Left ventricle myocardium inferior (tissue), 1 donor: ENCODE results near the gene GTF3C1. TPM values are rescaled to one million over a fixed set of nuclear protein-coding genes. Genes with fewer than 3 reads are reported as not detected.

Experiments used
- DNase-seq: peaks from one replicate; pipeline ENCODE4 v3.0.0-alpha.2; 2020
- H3K27ac ChIP-seq: fragments of 200-600 bp; replicated peaks from 2 replicates; pipeline ENCODE4 v1.8.0; 2021
- H3K27me3 ChIP-seq: fragments of 200-600 bp; 2 replicates; pipeline ENCODE4 v1.8.0; 2021; ENCODE audit warnings: low read depth
- H3K36me3 ChIP-seq: fragments of 200-600 bp; 2 replicates; pipeline ENCODE4 v1.8.0; 2021
- H3K4me1 ChIP-seq: fragments of 200-600 bp; 2 replicates; pipeline ENCODE4 v1.8.0; 2021
- H3K4me3 ChIP-seq: fragments of 200-600 bp; 2 replicates; pipeline ENCODE4 v1.8.0; 2021; ENCODE audit warnings: mild to moderate bottlenecking, moderate library complexity
- H3K9me3 ChIP-seq: fragments of 200-600 bp; replicated peaks from 2 replicates; pipeline ENCODE4 v1.8.0; 2021
- intact Hi-C: fragments of 100-400 bp; cut with micrococcal nuclease; formaldehyde crosslinking; loops from one replicate; pipeline ENCODE4 v1.11.0; 2022
- total RNA-seq: library from RNA; stranded (reverse); fragmentation: NEBNext Ultra II Directional; extraction: Animal tissue kit (Norgen Biotek cat#: 25700); gene quantifications from one replicate; pipeline ENCODE4 v1.2.1, GENCODE V29; 2021
- TF ChIP-seq, protein P1 (sequence below): fragments of 200-600 bp; IDR thresholded peaks from 2 replicates; pipeline ENCODE4 v1.8.0; 2021; ENCODE audit warnings: antibody characterized with exemption, mild to moderate bottlenecking, borderline replicate concordance
- donor health status: DM: no; HTN: yes; CAD: no; lungs with severe emphysema.

The GTF3C1 gene
- total RNA-seq, 1 donor from 2014 or later, result 46.9 TPM

DNA sequence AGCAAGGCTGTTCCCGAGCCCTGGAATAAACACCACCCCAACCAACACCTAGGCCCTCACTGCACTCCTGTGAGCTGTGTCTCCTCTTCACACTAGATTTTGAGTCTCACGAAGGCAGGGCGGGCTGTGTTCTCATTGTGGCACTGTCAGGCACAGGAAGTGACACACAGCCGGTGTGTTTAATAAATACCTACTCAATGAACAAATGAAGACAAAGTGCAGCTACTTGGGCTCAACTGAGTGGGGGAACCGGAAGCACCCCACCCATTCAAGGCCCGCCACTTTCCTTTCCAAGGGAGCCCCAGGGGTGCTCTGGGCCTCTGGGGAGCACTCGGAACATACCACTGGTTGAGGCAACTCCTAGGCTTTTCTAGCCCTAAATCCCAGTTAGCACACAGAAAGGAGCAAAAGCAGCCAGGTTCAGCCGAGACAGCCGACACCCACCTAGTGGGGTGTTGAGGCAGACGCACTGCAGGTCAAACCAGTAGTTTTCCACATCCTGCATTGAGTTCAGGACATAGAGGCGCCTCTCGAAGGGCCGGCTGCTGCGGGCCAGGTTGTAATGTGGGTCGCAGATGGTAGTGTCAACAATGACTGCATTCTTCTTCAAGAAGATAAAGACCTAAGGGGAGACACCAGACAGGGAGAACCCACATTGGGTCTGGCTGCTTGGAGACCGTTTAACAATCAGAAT lies 57.7 kb downstream of the GTF3C1 start:
- H3K36me3 ChIP-seq, result peaks cover 100% of the 10 kb centered on the region
- no peak for DNase-seq

DNA sequence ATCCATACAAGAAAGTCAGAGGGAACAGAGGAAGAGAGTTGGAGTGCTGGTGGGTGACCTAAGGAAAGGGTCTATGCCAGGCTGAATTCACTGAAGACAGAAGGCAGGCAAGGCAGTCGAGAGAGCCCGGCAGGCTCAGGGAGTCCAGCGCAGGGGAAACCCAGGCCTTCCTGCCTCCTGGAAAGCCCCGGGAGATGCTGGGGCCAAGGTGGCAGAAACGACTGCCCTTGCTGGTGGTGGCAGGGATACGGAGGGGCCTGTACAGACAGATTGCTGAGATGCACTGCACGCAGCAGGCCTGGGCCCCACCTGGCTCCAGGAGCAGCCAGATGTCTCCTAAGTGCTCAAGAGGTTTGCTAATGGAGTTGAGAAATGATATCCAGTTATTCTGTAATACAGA lies 59.8 kb downstream of the GTF3C1 start:
- Histone ChIP-seq H3K4me1 (peaks cover 16% of the 10 kb centered on the region), H3K27me3 (no peaks in the 10 kb centered on the region), H3K36me3 (peaks cover 100% of the 10 kb centered on the region), H3K27ac (no peak overlapping the region), H3K9me3 (no peaks in the 10 kb centered on the region), H3K4me3 (no peak overlapping the region)
- no peak for DNase-seq
- TF ChIP-seq, protein P1, sequence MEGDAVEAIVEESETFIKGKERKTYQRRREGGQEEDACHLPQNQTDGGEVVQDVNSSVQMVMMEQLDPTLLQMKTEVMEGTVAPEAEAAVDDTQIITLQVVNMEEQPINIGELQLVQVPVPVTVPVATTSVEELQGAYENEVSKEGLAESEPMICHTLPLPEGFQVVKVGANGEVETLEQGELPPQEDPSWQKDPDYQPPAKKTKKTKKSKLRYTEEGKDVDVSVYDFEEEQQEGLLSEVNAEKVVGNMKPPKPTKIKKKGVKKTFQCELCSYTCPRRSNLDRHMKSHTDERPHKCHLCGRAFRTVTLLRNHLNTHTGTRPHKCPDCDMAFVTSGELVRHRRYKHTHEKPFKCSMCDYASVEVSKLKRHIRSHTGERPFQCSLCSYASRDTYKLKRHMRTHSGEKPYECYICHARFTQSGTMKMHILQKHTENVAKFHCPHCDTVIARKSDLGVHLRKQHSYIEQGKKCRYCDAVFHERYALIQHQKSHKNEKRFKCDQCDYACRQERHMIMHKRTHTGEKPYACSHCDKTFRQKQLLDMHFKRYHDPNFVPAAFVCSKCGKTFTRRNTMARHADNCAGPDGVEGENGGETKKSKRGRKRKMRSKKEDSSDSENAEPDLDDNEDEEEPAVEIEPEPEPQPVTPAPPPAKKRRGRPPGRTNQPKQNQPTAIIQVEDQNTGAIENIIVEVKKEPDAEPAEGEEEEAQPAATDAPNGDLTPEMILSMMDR, result no peak
- intact Hi-C loops, result no loop called here

More for the DNA sequence above, 57.7 kb downstream of the GTF3C1 start:
- Histone ChIP-seq H3K9me3 (no peaks in the 10 kb centered on the region), H3K27ac (peak overlapping the region; percentile 81), H3K27me3 (no peaks in the 10 kb centered on the region), H3K4me1 (peaks cover 16% of the 10 kb centered on the region), H3K4me3 (no peak overlapping the region)
- TF ChIP-seq, protein P1, result no peak
- intact Hi-C loops, result no loop called here

DNA sequence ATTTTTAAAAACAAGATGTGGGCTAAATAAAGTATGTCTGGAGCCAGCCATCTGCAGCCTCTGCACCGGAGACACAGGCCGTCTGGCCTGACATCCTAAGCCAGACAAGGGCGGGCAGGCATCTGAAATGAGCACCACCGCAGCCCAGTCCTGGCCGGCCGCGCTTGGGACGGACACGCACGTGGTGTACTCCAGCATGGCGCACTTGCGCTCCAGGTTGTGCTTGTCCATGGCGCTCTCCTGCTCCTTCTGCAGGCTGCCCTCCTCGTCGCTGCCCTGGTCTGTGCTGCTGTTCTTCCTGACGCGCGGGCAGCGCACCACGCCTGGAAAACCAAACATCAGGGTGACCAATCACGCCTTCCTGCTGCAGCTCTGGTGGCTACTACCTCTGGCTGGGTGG lies 60.3 kb downstream of the GTF3C1 start:
- Histone ChIP-seq H3K4me1 (peaks cover 16% of the 10 kb centered on the region), H3K9me3 (no peaks in the 10 kb centered on the region), H3K36me3 (peaks cover 100% of the 10 kb centered on the region), H3K27me3 (no peaks in the 10 kb centered on the region), H3K27ac (no peak overlapping the region), H3K4me3 (no peak overlapping the region)
- intact Hi-C loops, result no loop called here
- TF ChIP-seq, protein P1, result no peak
- DNase-seq, result no peak

DNA sequence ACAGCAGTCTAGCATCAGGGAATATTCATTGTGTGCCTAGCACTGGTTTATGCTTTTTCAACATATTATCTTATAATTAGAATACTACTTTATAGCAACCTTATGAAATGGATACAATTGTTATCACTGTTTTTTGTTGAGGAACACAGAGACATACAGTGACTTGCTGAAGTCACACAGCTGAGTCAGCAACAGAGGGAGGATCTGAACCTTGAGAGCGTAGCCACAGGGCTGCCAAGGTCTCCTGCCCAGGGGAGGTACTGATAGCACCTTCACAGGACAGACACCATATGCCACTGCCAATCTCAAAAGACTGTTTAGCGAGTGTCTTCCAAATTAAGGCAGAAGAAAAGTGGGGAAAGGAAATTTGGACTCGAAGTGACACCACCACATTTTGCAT lies 63.0 kb downstream of the GTF3C1 start:
- no peaks in the 10 kb centered on the region for H3K27me3 ChIP-seq
- no peak overlapping the region for H3K4me3 ChIP-seq
- H3K9me3 ChIP-seq, result no peaks in the 10 kb centered on the region
- intact Hi-C loops, result no loop called here
- H3K27ac ChIP-seq, result no peak overlapping the region
- H3K36me3 ChIP-seq, result peaks cover 100% of the 10 kb centered on the region
- DNase-seq, result no peak
- TF ChIP-seq, protein P1, result no peak
- H3K4me1 ChIP-seq, result no peaks in the 10 kb centered on the region

DNA sequence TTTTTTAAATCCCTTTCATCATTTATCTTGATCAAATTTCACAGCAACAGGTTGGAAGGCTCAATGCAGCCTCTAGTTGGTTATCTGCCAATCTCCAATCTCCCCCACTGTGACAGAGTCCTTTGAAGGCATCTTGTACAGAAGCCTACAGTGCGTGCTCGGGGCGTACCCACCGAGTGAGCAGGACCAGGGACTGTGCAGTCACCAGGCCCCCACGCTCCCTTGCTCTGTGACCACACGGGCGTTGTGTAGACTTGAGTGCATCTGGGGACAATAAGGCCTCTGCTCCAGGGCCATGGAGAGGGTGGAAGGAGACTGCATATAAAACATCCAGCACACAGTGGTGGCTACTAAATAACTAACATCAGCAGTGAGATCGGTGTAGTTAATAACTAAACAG lies 63.4 kb downstream of the GTF3C1 start:
- H3K36me3 ChIP-seq, result peaks cover 100% of the 10 kb centered on the region
- TF ChIP-seq, protein P1, result no peak
- H3K4me1 ChIP-seq, result no peaks in the 10 kb centered on the region
- no peaks in the 10 kb centered on the region for H3K9me3 ChIP-seq
- H3K27me3 ChIP-seq, result no peaks in the 10 kb centered on the region
- intact Hi-C loops, result no loop called here
- no peak overlapping the region for H3K4me3 ChIP-seq
- no peak for DNase-seq
- H3K27ac ChIP-seq, result no peak overlapping the region
